Neutrophil (primary cell): ENCODE measurements around the gene FN1.
"Not testable (repeated sequence)": the region's sequence is repeated elsewhere in the genome, so short reads cannot be mapped to it uniquely, and the experiment has no call there.

ENCODE experiments used
- H3K27ac ChIP-seq: fragments of 200-600 bp; sonication (generic); 2 replicates; pipeline ENCODE4 v1.5.1; 2016; ENCODE audit warnings: mild to moderate bottlenecking, moderate library complexity
- H3K27me3 ChIP-seq: fragments of 200-600 bp; sonication (generic); 2 replicates; pipeline ENCODE4 v1.6.0; 2016; ENCODE audit warnings: mild to moderate bottlenecking
- H3K36me3 ChIP-seq: fragments of 200-600 bp; sonication (generic); 2 replicates; pipeline ENCODE4 v1.5.1; 2017
- H3K4me1 ChIP-seq, 2 experiments: fragments of 200-600 bp in 1 of 2; sonication (generic) in 1 of 2; 1 replicate in 1 of 2; 2 replicates in 1 of 2; pipeline versions ENCODE4 v1.5.1 to v1.6.1; 2013 to 2016; ENCODE audit warnings: low read depth in 1 of 2, low read length in 1 of 2, mild to moderate bottlenecking in 1 of 2, moderate library complexity in 1 of 2; ENCODE audit not compliant: control insufficient read depth in 1 of 2, insufficient read depth in 1 of 2
- H3K4me3 ChIP-seq, 2 experiments: fragments of 200-600 bp in 1 of 2; sonication (generic) in 1 of 2; 1 replicate in 1 of 2; 2 replicates in 1 of 2; pipeline ENCODE4 v1.5.1; 2013 to 2016; ENCODE audit warnings: low read depth in 1 of 2, low read length in 1 of 2, mild to moderate bottlenecking in 1 of 2, moderate library complexity in 1 of 2
- H3K9me3 ChIP-seq: fragments of 200-600 bp; sonication (generic); 2 replicates; pipeline ENCODE4 v1.5.1; 2016
- CTCF ChIP-seq: fragments of 200-600 bp; sonication (generic); IDR thresholded peaks from 2 replicates; pipeline ENCODE4 v1.5.1; 2016; ENCODE audit warnings: antibody characterized with exemption

Gene FN1

GRCh38 chr2:215410932-215411285 lies 25.0 kb downstream of the FN1 start:
- Histone ChIP-seq H3K4me1 (no peaks in the 10 kb centered on the region), H3K27me3 (peaks cover 9% of the 10 kb centered on the region), H3K27ac (no peak overlapping the region), H3K36me3 (no peaks in the 10 kb centered on the region), H3K9me3 (no peaks in the 10 kb centered on the region), H3K4me3 (no peak overlapping the region)
- TF ChIP-seq CTCF = no peak

- not testable (repeated sequence) for H3K4me1 ChIP-seq, H3K36me3 ChIP-seq, H3K27me3 ChIP-seq, H3K4me3 ChIP-seq, H3K27ac ChIP-seq, H3K9me3 ChIP-seq
Measured at GRCh38 chr2:215410181-215410931, 25.5 kb downstream of the FN1 start.

GRCh38 chr2:215409331-215410127 lies 26.3 kb downstream of the FN1 start:
- Histone ChIP-seq H3K27ac (no peak overlapping the region), H3K9me3 (no peaks in the 10 kb centered on the region), H3K27me3 (peaks cover under 1% of the 10 kb centered on the region), H3K36me3 (no peaks in the 10 kb centered on the region), H3K4me3 (no peak overlapping the region), H3K4me1 (no peaks in the 10 kb centered on the region)
- no peak for TF ChIP-seq CTCF

- H3K4me1 ChIP-seq, H3K27me3 ChIP-seq, H3K27ac ChIP-seq, H3K36me3 ChIP-seq, H3K9me3 ChIP-seq, H3K4me3 ChIP-seq: not testable (repeated sequence)
Measured at GRCh38 chr2:215408441-215408840, 27.4 kb downstream of the FN1 start.

- TF ChIP-seq CTCF = no peak
- H3K27me3 ChIP-seq = peaks cover 2% of the 10 kb centered on the region
- no peaks in the 10 kb centered on the region for H3K9me3 ChIP-seq
- no peak overlapping the region for H3K27ac ChIP-seq
- no peak overlapping the region for H3K4me3 ChIP-seq
- H3K4me1 ChIP-seq = no peaks in the 10 kb centered on the region
- H3K36me3 ChIP-seq = no peaks in the 10 kb centered on the region
Measured at GRCh38 chr2:215407590-215408264, 28.1 kb downstream of the FN1 start.

GRCh38 chr2:215407061-215407460 lies 28.8 kb downstream of the FN1 start:
- Histone ChIP-seq H3K36me3 (no peaks in the 10 kb centered on the region), H3K27me3 (peaks cover 9% of the 10 kb centered on the region), H3K9me3 (no peaks in the 10 kb centered on the region), H3K27ac (no peak overlapping the region), H3K4me3 (no peak overlapping the region), H3K4me1 (no peaks in the 10 kb centered on the region)
- no peak for TF ChIP-seq CTCF
